Fibroblast of lung (primary cell): ENCODE measurements around the gene TNK1.
"Not testable (repeated sequence)": the region's sequence is repeated elsewhere in the genome, so short reads cannot be mapped to it uniquely, and the experiment has no call there.

Experiments used
- EZH2 ChIP-seq: IDR thresholded peaks from 2 replicates; pipeline ENCODE4 v1.5.1; 2012; ENCODE audit warnings: low read length, control low read depth, mild to moderate bottlenecking; ENCODE audit errors: missing control alignments
- TF ChIP-seq, protein P1 (sequence below), 2 donors: IDR thresholded peaks in 1 of 2; conservative IDR thresholded peaks in 1 of 2; 1 replicate in 1 of 2; 2 replicates in 1 of 2; pipeline ENCODE4 v1.5.1; 2011 to 2012; ENCODE audit warnings: low read length in 2 of 2, control low read depth in 1 of 2, inconsistent platforms in 1 of 2, low read depth in 1 of 2, mild to moderate bottlenecking in 1 of 2

DNA sequence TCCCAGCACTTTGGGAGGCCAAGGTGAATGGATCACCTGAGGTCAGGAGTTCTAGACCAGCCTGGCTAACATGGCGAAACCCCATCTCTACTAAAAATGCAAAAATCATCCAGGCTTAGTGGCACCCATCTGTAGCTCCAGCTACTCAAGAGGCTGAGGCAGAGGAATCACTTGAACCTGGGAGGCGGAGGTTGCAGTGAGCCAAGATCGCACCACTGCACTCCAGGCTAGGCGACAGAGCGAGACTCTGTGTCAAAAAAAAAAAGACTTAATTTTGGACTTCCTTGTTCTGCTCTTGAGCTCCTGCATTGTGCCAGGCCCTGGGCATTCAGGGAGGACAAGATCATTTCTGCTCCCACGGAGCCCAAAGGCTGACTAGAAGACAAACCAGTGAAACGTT lies 43.3 kb upstream of the TNK1 start:
- not testable (repeated sequence) for TF ChIP-seq EZH2
- TF ChIP-seq, protein P1, sequence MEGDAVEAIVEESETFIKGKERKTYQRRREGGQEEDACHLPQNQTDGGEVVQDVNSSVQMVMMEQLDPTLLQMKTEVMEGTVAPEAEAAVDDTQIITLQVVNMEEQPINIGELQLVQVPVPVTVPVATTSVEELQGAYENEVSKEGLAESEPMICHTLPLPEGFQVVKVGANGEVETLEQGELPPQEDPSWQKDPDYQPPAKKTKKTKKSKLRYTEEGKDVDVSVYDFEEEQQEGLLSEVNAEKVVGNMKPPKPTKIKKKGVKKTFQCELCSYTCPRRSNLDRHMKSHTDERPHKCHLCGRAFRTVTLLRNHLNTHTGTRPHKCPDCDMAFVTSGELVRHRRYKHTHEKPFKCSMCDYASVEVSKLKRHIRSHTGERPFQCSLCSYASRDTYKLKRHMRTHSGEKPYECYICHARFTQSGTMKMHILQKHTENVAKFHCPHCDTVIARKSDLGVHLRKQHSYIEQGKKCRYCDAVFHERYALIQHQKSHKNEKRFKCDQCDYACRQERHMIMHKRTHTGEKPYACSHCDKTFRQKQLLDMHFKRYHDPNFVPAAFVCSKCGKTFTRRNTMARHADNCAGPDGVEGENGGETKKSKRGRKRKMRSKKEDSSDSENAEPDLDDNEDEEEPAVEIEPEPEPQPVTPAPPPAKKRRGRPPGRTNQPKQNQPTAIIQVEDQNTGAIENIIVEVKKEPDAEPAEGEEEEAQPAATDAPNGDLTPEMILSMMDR (conservative IDR thresholded peaks at IDR 0.05 in 1 of 2, IDR thresholded peaks at IDR 0.05 in 1 of 2; ENCODE audit: low read depth in 1 of 2, low read length in 2 of 2), result not testable (repeated sequence)
